ENCODE data around the gene SPRN. TPM values are rescaled to one million over a fixed set of nuclear protein-coding genes. Genes with fewer than 3 reads are reported as not detected.

SPRN gene
- total RNA-seq, 4 donors from 2014 or later = not detected

- no peak overlapping the region for H3K4me3 ChIP-seq
- peaks cover 0 to 3% (median 0%) of the 10 kb centered on the region in 4 donors for H3K27me3 ChIP-seq
- H3K27ac ChIP-seq = no peak overlapping the region
- H3K9me3 ChIP-seq = no peaks in the 10 kb centered on the region
- H3K4me1 ChIP-seq = no peaks in the 10 kb centered on the region
- 90 to 97% methylated on average over 2 to 4 of the region's 7 CpGs for WGBS, 2 donors
- intact Hi-C loops (cut with DNase I) = no loop called here
- no peak for DNase-seq
- TF ChIP-seq POLR2A (IDR thresholded peaks at IDR 0.05) (no peak), CTCF (IDR thresholded peaks at IDR 0.05) (no peak)
- H3K36me3 ChIP-seq = peaks cover 0 to 27% (median 0%) of the 10 kb centered on the region in 3 donors
Observed at GRCh38 chr10:133466683-133467275, 42.4 kb upstream of the SPRN start.

- TF ChIP-seq CTCF (IDR thresholded peaks at IDR 0.05) = no peak
Observed at GRCh38 chr10:133465950-133466474, 41.6 kb upstream of the SPRN start.

GRCh38 chr10:133465191-133465949, 40.9 kb upstream of the SPRN start:
- intact Hi-C loops (cut with DNase I) = no loop called here
- 18 to 33% methylated on average over 1 to 7 of the region's 55 CpGs for WGBS, 2 donors
- TF ChIP-seq POLR2A (IDR thresholded peaks at IDR 0.05) (no peak), CTCF (IDR thresholded peaks at IDR 0.05) (no peak)
- DNase-seq = no peak
- Histone ChIP-seq H3K27ac (no peak overlapping the region), H3K36me3 (peaks cover 0 to 13% (median 0%) of the 10 kb centered on the region in 3 donors), H3K4me3 (no peak overlapping the region), H3K9me3 (no peaks in the 10 kb centered on the region), H3K27me3 (peaks cover 0 to 3% (median 0%) of the 10 kb centered on the region in 4 donors), H3K4me1 (no peaks in the 10 kb centered on the region)

More at GRCh38 chr10:133465950-133466474, 41.6 kb upstream of the SPRN start:
- Histone ChIP-seq H3K9me3 (no peaks in the 10 kb centered on the region), H3K27me3 (peaks cover 0 to 3% (median 0%) of the 10 kb centered on the region in 4 donors), H3K4me3 (no peak overlapping the region), H3K4me1 (no peaks in the 10 kb centered on the region), H3K36me3 (peaks cover 0 to 19% (median 0%) of the 10 kb centered on the region in 3 donors), H3K27ac (no peak overlapping the region)
- 100% methylated on average over 1 of the region's 7 CpGs; no CpG with 5 or more reads in 1 of the 2 donors for WGBS, 2 donors
- intact Hi-C loops (cut with DNase I) = no loop called here
- no peak for DNase-seq

- Histone ChIP-seq H3K4me1 (no peaks in the 10 kb centered on the region), H3K27me3 (peaks cover 0 to 3% (median 0%) of the 10 kb centered on the region in 4 donors), H3K9me3 (no peaks in the 10 kb centered on the region), H3K27ac (no peak overlapping the region), H3K36me3 (peaks cover 0 to 17% (median 0%) of the 10 kb centered on the region in 3 donors), H3K4me3 (no peak overlapping the region)
- 90 to 100% methylated on average over 2 to 4 of the region's 12 CpGs for WGBS, 2 donors
- TF ChIP-seq CTCF (IDR thresholded peaks at IDR 0.05) = no peak
- TF ChIP-seq POLR2A (IDR thresholded peaks at IDR 0.05) = no peak
- intact Hi-C loops (cut with DNase I) = no loop called here
- DNase-seq = no peak
Observed at GRCh38 chr10:133464582-133465031, 40.2 kb upstream of the SPRN start.
